HEK293T (cell line): ENCODE results near the gene ARAP2.
A peak's percentile ranks its signal among the peaks of the same experiment; 100 is the strongest.

ENCODE experiments used
- CTCF ChIA-PET: fragments of 350-600 bp; formaldehyde crosslinking; extraction: SDS; loops from one replicate; lab custom pipeline; 2021; ENCODE audit warnings: antibody characterized with exemption, inconsistent platforms; lab: Yijun Ruan, JAX
- POLR2A ChIA-PET: fragments of 350-600 bp; formaldehyde crosslinking; extraction: SDS; loops from one replicate; lab custom pipeline; 2020; ENCODE audit warnings: antibody characterized with exemption, inconsistent platforms; lab: Yijun Ruan, JAX
- DNase-seq: peaks from one replicate; pipeline ENCODE4 v3.0.0; 2012; ENCODE audit warnings: mixed read lengths; ENCODE audit errors: extremely low spot score
- ARNT ChIP-seq: fragments of 450-650 bp; IDR thresholded peaks from 2 replicates; pipeline ENCODE4 v1.6.1; 2017; ENCODE audit warnings: mild to moderate bottlenecking
- BHLHE40 ChIP-seq: fragments of 450-650 bp; IDR thresholded peaks from 2 replicates; pipeline ENCODE4 v1.6.1; 2016; ENCODE audit warnings: mild to moderate bottlenecking, moderate library complexity, borderline replicate concordance
- CTBP1 ChIP-seq: fragments of 450-650 bp; IDR thresholded peaks from 2 replicates; pipeline ENCODE4 v1.6.1; 2016; ENCODE audit warnings: borderline replicate concordance
- ELF4 ChIP-seq: fragments of 450-650 bp; IDR thresholded peaks from 2 replicates; pipeline ENCODE4 v1.6.1; 2017; ENCODE audit warnings: antibody characterized with exemption
- FOXA1 ChIP-seq: fragments of 450-650 bp; IDR thresholded peaks from 2 replicates; pipeline ENCODE4 v1.6.1; 2016; ENCODE audit warnings: mild to moderate bottlenecking
- FOXK2 ChIP-seq: fragments of 450-650 bp; IDR thresholded peaks from 2 replicates; pipeline ENCODE4 v1.6.1; 2016; ENCODE audit warnings: mild to moderate bottlenecking
- FOXM1 ChIP-seq: fragments of 450-650 bp; IDR thresholded peaks from 2 replicates; pipeline ENCODE4 v1.6.1; 2017; ENCODE audit warnings: mild to moderate bottlenecking, borderline replicate concordance
- HDGF ChIP-seq: fragments of 450-650 bp; IDR thresholded peaks from 2 replicates; pipeline ENCODE4 v1.6.1; 2017; ENCODE audit warnings: antibody characterized with exemption, borderline replicate concordance
- L3MBTL2 ChIP-seq: fragments of 450-650 bp; conservative IDR thresholded peaks from 2 replicates; pipeline ENCODE4 v1.6.1; 2016; ENCODE audit warnings: mild to moderate bottlenecking
- LEF1 ChIP-seq: fragments of 450-650 bp; IDR thresholded peaks from 2 replicates; pipeline ENCODE4 v1.6.1; 2017; ENCODE audit warnings: mild to moderate bottlenecking, borderline replicate concordance
- NFRKB ChIP-seq: fragments of 450-650 bp; IDR thresholded peaks from 2 replicates; pipeline ENCODE4 v1.6.1; 2016; ENCODE audit warnings: mild to moderate bottlenecking, moderate library complexity
- SP1 ChIP-seq: fragments of 450-650 bp; IDR thresholded peaks from 2 replicates; pipeline ENCODE4 v1.6.1; 2017
- SUZ12 ChIP-seq: fragments of 450-650 bp; IDR thresholded peaks from 2 replicates; pipeline ENCODE4 v1.6.1; 2016; ENCODE audit warnings: mild to moderate bottlenecking
- TARDBP ChIP-seq: fragments of 450-650 bp; IDR thresholded peaks from 2 replicates; pipeline ENCODE4 v1.6.1; 2016
- ZNF384 ChIP-seq: fragments of 450-650 bp; IDR thresholded peaks from 2 replicates; pipeline ENCODE4 v1.6.1; 2016
- TF ChIP-seq, protein P1 (sequence below): fragments of 450-650 bp; IDR thresholded peaks from 2 replicates; pipeline ENCODE4 v1.6.1; 2016

ARAP2 gene

DNA sequence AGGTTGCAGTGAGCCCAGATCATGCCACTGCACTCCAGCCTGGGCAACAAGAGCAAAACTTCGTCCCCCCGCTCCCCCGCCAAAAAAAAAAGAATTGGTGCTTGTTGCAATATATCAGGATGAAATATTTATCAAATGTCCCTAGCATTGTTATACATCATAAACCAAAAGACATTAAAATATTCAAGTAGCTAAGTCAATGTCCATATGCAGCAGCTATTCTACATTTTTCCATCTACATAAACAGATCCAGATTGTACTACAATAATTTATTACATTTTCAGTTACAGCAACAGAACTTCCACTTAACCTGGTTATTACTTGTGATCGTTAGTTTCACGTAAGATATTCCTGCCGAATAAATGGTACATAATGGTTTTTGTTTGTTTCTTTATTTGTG lies 64.1 kb downstream of the ARAP2 start:
- CTCF ChIA-PET: interaction anchor here (0.7 kb wide), 1 partner anchor 92 kb away, joined by 8 read pairs; no protein-coding TSS in a partner anchor
- no peak for DNase-seq
- POLR2A ChIA-PET: no interaction called here
- TF ChIP-seq CTBP1 (no peak), ZNF384 (no peak), HDGF (no peak), ELF4 (no peak), NFRKB (no peak), SP1 (no peak), L3MBTL2 (no peak), TARDBP (no peak), SUZ12 (no peak), LEF1 (no peak), FOXM1 (no peak), FOXK2 (no peak), BHLHE40 (no peak), FOXA1 (no peak), ARNT (no peak)
- TF ChIP-seq, protein P1, sequence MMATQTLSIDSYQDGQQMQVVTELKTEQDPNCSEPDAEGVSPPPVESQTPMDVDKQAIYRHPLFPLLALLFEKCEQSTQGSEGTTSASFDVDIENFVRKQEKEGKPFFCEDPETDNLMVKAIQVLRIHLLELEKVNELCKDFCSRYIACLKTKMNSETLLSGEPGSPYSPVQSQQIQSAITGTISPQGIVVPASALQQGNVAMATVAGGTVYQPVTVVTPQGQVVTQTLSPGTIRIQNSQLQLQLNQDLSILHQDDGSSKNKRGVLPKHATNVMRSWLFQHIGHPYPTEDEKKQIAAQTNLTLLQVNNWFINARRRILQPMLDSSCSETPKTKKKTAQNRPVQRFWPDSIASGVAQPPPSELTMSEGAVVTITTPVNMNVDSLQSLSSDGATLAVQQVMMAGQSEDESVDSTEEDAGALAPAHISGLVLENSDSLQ: no peak

DNA sequence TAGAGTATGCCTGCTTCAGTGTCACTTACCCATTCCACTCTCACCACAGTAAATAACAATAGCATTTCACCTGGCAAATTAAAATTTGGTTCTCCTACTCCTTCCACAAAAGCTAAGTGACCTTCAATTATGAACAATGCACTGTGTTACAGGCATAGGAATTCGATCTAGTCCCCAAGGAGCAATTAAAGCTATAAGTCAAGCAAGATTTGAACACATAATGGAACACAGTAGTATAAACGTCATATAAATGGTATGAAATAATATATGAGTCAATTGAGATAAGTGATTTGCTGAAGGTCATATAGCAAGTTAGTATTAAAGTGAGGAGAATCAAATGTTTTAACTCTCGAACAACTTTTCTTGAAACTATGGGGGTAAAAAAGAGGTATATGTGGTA lies 65.8 kb downstream of the ARAP2 start:
- TF ChIP-seq FOXM1: peak; percentile 36; the same call in 1 of the 2 replicates
- no peak for TF ChIP-seq HDGF
- TF ChIP-seq FOXA1: no peak
- peak; percentile 89 for TF ChIP-seq CTBP1
- TF ChIP-seq, protein P1: peak; percentile 91
- no peak for TF ChIP-seq FOXK2

DNA sequence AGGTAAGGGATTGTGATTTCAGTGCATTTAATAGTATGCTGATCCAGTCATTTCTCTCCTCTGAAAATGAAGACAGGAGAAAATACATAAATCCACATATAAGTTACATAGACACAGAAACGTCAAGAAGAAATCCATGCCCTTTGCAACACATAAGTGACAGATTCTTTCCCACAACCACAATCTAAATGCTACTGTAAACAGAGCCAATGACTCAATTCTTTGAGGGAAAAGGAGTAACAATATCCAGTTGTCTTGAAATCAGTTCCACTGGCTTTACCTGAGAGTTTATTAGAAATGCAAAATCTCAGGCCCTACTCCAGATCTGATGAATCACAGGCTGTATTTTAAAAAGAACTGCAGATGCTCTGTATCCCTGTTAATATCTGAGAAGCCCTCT lies 66.4 kb downstream of the ARAP2 start:
- ChIA-PET CTCF (interaction anchor here (0.7 kb wide), 1 partner anchor 12 kb away, joined by 3 read pairs; no protein-coding TSS in a partner anchor), POLR2A (no interaction called here)
- no peak for TF ChIP-seq BHLHE40
- no peak for DNase-seq

More for the DNA sequence above, 65.8 kb downstream of the ARAP2 start:
- POLR2A ChIA-PET: no interaction called here
- peak; percentile 17 for DNase-seq
- CTCF ChIA-PET: no interaction called here

DNA sequence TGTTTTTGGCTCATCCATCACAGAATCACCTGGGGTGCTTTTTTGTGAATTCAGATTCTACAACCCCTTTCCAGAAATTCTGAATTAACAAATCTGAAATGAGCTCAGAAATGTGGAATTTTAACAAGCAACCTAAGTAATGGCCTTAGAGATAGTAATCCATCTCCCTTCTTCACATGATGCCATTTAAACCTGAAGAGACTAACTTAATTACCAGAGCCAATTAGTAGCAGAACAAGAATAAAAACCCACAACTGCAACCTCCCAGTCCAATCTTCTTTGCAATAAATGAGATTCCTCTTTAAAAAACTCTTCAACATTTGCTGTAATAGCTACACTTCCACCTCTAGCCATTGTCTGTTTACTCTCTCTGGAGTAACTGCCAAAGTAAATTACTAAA lies 69.7 kb downstream of the ARAP2 start:
- DNase-seq: no peak
- ChIA-PET CTCF (no interaction called here), POLR2A (no interaction called here)
- TF ChIP-seq, protein P1: no peak
- TF ChIP-seq ARNT (no peak), FOXK2 (no peak), FOXM1 (no peak), HDGF (no peak), CTBP1 (no peak), ELF4 (no peak), BHLHE40 (no peak), FOXA1 (no peak), ZNF384 (no peak), L3MBTL2 (no peak), SP1 (no peak), TARDBP (no peak)

DNA sequence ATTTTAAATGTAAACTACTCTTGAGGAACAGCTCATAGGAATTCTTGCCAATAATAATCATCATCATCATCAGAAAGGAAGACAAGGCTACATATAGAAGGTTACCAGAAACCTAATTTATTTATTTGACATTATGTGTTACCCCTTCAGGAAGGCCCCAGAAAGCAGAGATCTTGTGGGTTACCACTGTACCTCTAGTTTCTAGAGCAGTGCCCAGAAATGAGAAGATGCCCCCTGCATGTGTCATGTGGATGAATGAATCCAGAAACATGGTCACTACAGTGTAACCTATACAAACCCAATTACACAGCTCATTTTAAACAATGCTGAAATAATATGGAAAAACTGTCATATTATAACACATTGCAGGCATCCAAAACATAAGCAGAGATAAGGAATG lies 70.4 kb downstream of the ARAP2 start:
- TF ChIP-seq BHLHE40 (no peak), CTBP1 (no peak), TARDBP (no peak), NFRKB (no peak), FOXA1 (no peak), HDGF (no peak), ARNT (no peak), SUZ12 (no peak), LEF1 (no peak), SP1 (no peak), ZNF384 (no peak), ELF4 (no peak), L3MBTL2 (no peak), FOXM1 (no peak), FOXK2 (no peak)
- TF ChIP-seq, protein P1: no peak
- no peak for DNase-seq
- ChIA-PET CTCF (no interaction called here), POLR2A (no interaction called here)

DNA sequence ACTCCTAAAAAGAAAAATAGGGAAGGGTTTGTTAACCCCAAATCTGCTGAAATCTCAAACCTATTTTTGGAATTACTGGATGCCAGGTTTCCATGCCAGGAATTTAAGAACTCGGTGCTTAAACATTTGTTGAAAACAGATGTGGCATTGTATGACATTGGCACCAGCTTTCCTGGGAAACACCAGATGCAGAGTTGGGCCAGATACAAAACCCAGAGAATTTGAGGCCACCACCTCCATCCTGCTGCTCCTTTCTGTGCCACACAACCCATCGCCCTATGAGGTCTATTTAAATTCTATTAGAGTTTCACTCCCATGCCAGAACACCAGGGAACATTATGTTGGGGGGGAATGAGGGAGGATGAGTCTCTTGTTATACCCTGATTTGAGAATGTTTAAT lies 71.7 kb downstream of the ARAP2 start:
- ChIA-PET POLR2A (no interaction called here), CTCF (no interaction called here)
- TF ChIP-seq CTBP1: no peak
- TF ChIP-seq HDGF: no peak
- no peak for TF ChIP-seq ARNT
- no peak for TF ChIP-seq BHLHE40
- TF ChIP-seq TARDBP: no peak
- TF ChIP-seq SUZ12: no peak
- TF ChIP-seq FOXA1: no peak
- TF ChIP-seq ZNF384: no peak
- TF ChIP-seq ELF4: no peak
- TF ChIP-seq FOXM1: no peak
- no peak for TF ChIP-seq L3MBTL2
- TF ChIP-seq LEF1: no peak
- no peak for TF ChIP-seq SP1
- TF ChIP-seq NFRKB: no peak
- TF ChIP-seq FOXK2: no peak
- TF ChIP-seq, protein P1: no peak

More for the DNA sequence above, 71.7 kb downstream of the ARAP2 start:
- no peak for DNase-seq
